Endothelial cell of umbilical vein (primary cell): Measurements from ENCODE around the gene MRGPRG.

Experiments used
- CTCF ChIP-seq, 2 donors: IDR thresholded peaks; 1 replicate in 1 of 2; 2 replicates in 1 of 2; pipeline ENCODE4 v1.5.1; 2011; ENCODE audit warnings: low read length in 2 of 2, mild to moderate bottlenecking in 2 of 2, moderate library complexity in 2 of 2, control low read depth in 1 of 2, inconsistent platforms in 1 of 2, low read depth in 1 of 2; ENCODE audit not compliant: insufficient read depth in 1 of 2; ENCODE audit errors: extremely low read depth in 1 of 2
- EZH2 ChIP-seq: IDR thresholded peaks from 2 replicates; pipeline ENCODE4 v1.6.1; 2012; ENCODE audit warnings: borderline replicate concordance, low read depth, mild to moderate bottlenecking, moderate library complexity, low read length, inconsistent platforms; ENCODE audit not compliant: severe bottlenecking
- FOS ChIP-seq: IDR thresholded peaks from 2 replicates; pipeline ENCODE4 v1.6.1; 2011; ENCODE audit warnings: mild to moderate bottlenecking, low read length, moderate library complexity, borderline replicate concordance; ENCODE audit not compliant: insufficient read depth
- GATA2 ChIP-seq: IDR thresholded peaks from 2 replicates; pipeline ENCODE4 v1.7.0; 2011; ENCODE audit warnings: low read depth, mild to moderate bottlenecking, moderate library complexity, mixed read lengths, low read length; ENCODE audit not compliant: insufficient read length, insufficient read depth
- JUN ChIP-seq: IDR thresholded peaks from 2 replicates; pipeline ENCODE4 v1.6.1; 2011; ENCODE audit warnings: borderline replicate concordance, low read depth; ENCODE audit not compliant: insufficient read length, insufficient read depth
- MAX ChIP-seq: IDR thresholded peaks from 2 replicates; pipeline ENCODE4 v1.6.1; 2011; ENCODE audit not compliant: insufficient read depth, insufficient read length
- MYC ChIP-seq: IDR thresholded peaks from one replicate; pipeline ENCODE4 v1.6.1; 2011; ENCODE audit warnings: mild to moderate bottlenecking, low read depth, low read length
- POLR2A ChIP-seq: IDR thresholded peaks from 2 replicates; pipeline ENCODE4 v1.6.1; 2012; ENCODE audit warnings: low read depth, mild to moderate bottlenecking, control low read depth, low read length
- POLR2AphosphoS5 ChIP-seq: IDR thresholded peaks from 2 replicates; pipeline ENCODE4 v1.6.1; 2012; ENCODE audit warnings: low read depth, mild to moderate bottlenecking, control low read depth, low read length, moderate library complexity; ENCODE audit not compliant: insufficient read depth

- no peak for TF ChIP-seq CTCF (IDR thresholded peaks at IDR 0.05; ENCODE audit: extremely low read depth in 1 of 2, insufficient read depth in 1 of 2, low read depth in 1 of 2, low read length in 2 of 2)
- TF ChIP-seq EZH2 = no peak
- no peak for TF ChIP-seq FOS
- TF ChIP-seq POLR2AphosphoS5 = no peak
- no peak for TF ChIP-seq MAX
- TF ChIP-seq POLR2A = no peak
- no peak for TF ChIP-seq JUN
- TF ChIP-seq MYC = no peak
- TF ChIP-seq GATA2 = no peak
Observed at GRCh38 chr11:3175194-3175593, 43.4 kb downstream of the MRGPRG start.
